HG02970 (cell line): ENCODE results near the gene TMEM131L.
A peak's percentile ranks its signal among the peaks of the same experiment; 100 is the strongest.

Source experiments
- ATAC-seq: cut with Tn5 transposase; IDR thresholded peaks from one replicate; pipeline ENCODE4 v1.9.1; 2021; ENCODE audit warnings: mild to moderate bottlenecking, moderate library complexity, moderate number of reproducible peaks; ENCODE audit not compliant: unreplicated experiment, low FRiP score

TMEM131L gene

DNA sequence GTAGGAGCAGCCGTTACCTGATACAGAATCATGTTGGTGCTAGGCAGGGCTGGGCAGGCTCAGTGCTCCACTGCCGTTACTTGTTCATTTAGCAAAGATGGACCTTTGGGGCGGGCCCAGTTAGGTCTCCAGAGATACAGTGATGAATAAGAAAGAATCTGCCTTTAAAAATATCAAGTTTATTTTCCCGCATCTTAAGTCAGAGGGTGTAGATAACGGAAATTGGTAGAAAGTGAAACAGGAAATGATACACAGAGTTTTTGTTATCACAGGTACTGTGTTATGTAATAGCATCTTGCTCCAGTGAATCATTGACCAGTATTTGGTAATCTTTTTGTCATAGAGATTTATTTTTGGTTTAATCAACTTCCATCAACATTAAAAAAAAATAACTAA is 5.5 kb downstream of the TMEM131L start:
- no peak for ATAC-seq

DNA sequence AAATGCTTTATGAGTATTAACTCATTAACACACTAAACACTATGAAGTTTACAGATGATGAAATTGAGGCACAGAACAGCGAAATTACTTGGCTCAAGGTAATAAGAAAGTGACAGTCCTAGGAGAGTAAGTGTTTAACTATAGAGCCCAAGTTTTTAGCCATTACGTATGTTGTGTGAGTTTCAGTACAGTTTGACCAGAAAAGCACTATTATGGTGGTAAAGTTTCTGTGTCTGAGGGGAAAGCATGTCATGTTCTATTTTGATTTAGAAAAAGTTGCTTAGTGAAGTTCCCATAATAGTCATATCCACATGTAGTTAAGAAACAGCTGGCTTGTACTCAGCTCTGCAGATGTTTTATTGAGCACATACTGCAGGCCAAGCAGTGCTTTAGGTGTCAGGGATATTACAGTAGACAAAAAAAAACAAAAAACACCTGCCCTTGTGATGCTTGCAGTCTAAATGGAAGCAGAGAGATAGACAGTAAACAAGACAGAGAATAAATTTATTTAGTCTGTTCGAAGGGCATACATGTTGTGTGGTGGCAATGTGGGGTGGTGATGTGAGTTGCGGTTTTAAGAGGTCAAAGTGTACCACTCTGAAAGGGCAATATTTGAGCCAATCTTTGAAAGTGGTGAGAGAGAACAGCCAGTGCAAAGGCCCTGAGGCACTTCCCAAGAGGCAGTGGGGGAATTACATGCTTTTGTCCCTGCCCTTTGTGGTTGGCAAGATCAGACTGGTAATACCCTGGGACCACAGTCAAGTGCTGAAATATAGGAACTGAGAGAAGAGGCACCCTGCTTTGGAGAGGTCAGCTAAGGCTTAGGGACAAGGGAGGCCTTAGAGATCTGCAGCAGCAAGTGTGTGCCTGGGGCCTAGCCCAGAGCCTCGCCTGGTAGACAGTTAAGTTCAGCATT is 6.2 kb downstream of the TMEM131L start:
- peak; percentile 28 for ATAC-seq

DNA sequence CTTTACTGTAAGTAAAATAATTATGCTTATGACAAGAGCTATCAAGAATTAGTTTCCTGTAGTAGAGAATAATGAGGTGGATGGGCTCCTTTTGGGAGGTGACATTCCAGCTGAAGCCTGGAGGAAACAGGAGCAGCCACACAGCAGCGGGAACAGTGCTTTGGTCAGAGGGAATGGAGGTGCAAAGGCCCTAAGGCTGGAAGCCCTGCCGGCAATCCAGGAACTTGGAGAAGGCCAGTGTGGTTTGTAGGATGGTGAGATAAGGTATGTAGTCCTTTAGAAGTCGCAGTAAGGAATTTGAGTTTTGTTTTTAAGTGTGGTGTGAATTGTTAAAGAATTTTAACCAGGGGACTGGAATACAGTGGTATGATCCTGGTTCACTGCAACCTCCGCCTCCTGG is 8.1 kb downstream of the TMEM131L start:
- ATAC-seq, result no peak

DNA sequence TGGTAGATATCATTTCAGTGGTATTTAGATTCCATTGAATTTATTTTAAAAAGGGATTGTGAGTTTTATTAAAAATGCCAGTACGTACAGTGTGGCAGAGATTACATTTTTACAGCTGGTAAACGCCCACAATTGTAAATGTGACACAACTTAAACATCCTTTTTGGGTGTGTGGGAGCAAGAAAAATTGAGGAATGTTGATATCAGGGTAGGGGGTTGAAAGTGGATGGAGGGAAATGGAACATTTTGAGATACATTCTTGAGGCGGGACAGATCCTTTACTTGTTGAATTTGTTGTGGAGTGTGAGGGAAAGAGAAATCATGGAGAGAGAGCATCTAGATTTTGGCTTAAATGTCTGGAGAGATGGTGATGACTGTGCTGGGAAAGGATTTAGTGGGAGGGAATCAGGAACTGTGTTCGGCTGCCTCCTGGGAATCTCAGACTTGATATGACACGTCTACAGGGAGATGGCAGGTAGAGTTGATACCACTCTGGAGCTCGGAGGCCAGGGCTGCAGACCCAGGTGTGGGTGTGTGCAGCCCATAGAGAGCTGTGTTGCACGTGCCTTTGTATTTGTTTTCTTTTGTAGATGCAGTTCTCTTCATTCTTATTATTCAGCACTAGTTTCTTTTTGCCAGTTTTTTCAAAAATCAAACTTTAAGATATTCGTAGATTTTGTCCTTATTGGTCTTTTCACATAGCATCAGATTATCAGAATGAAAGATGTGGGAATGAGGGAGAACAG is 10.8 kb downstream of the TMEM131L start:
- no peak for ATAC-seq

DNA sequence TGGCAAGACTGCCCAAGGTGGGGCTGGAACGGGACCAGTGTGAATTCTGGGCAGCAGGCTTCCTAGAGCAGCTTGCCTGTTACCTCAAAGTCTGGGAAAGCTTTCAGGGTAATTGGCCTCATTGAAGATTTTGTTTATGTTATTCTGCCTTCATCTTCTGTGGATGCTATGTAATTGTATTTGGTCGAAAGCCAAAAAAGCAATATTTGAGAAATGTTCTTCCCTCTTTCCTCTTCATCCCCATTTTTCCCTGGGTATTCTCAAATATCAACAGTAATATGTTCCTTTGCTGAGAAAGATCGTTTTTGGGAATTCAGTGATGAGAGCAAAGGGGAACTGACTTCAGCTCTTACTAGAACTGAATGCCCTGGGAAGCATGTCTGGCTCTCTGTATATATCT is 12.9 kb downstream of the TMEM131L start:
- no peak for ATAC-seq

DNA sequence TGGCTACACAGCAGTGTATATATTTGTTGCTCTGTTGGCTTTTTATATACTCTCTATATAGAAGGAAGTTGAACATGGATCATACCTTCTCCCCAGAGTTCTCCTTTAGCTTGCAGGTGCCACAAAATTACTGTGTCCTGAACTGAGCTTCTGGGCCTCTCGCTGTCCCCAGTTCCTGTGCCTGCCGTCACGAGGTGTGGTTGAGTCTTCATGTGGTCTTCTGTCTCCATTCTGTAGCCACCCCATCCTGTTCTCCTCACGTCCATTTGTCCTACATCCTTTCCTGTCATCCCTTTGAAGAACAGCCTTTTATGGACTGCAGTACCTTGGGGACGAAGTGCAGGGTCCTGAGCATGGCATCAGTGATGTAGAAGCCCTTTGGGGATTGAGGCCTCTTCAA is 14.5 kb downstream of the TMEM131L start:
- ATAC-seq, result no peak

DNA sequence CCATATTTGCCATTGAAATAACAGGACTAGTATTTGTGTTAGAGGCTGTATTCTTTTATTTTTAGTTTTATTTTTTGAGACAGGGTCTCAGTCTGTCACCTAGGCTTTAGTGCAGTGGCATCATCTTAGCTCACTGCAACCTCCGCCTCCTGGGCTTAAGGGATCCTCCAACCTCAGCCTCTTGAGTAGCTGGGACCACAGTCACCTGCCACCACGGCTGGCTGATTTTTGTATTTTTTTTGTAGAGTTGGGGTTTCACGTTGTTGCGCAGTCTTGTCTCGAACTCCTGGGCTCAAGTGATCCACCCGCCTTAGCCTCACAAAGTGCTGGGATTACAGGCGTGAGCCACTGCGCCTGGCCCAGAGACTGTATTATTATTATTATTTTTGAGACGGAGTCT is 15.3 kb downstream of the TMEM131L start:
- no peak for ATAC-seq

DNA sequence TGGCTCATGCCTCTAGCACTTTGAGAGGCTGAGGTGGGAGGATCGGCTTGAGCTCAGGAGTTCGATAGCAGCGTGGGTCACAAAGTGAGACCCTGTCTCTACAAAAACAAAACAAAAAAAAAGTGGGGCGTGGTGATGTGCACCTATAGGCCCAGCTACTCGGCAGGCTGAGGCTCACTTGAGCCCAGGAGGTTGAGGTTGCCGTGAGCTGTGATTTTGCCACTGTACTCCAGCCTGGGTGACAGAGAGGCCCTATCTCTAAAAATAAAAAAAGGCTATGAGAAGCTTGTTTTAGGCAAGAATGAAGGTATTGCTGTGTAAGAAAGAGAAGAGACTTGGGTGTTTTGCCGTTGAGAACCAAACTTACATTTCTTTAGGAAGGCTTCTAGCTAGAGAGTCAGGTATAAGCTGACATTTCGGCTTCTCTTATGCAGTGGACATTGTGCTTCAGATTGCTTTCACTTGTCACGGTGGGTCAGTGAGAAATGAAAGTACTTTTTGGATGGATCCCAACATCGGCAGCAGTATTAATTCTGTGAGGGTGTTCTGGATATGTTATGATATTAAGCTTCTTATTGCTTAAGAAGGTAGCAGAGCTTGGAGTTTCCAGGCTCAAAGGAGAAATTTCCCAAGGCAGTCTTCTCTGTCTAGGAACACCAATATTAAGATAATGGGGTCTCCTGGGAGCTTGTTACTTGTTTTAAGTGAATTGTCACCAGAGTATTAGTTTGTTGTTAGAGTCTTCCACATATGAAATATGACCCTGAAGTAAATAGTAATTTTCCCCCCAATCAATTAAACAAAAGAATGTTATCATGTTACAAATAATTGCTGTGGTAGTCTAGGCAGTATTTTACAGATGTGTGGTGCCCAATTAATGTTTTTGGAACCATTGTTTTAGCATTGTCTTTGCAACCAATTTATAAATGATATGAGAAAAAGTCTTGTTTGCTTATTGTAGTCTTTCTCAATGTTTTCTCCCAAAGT is 17.6 kb downstream of the TMEM131L start:
- ATAC-seq, result no peak

DNA sequence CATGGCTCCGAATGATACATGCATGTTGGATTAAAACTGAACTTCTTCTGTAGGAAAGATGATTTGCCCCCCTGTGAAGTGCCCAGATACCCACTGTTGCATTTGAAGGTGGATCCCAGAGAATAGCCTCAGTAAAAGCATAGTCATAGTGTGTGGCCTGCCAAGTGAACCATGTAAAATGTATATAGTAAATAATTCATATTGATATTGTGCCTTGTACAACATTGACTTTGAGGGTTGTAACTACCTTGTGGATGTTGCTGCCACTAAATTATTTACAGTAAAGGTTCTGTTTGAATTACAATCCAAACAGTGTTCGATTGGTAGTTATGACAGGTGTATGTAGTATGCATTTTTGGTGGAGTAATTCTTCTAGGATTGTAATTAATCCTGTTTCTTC is 19.2 kb downstream of the TMEM131L start:
- ATAC-seq, result no peak

DNA sequence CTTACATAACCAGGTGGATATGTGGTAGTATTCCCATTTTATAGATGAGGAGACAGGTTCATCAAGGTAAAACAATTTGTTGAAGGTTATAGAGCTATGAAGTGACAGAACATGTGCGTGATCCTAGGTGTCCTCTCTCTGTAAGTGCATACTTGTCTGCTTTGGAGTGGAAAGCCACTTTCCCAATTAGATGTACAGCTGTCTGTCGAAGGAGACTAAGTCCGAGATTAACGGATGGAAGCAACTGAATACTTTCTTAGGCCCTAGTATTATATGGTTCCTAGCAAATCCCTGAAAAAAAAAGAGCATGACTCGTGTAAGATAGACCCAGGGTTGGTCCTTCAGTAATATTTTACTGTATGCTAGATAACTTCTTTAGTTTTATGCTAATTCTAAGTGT is 19.7 kb downstream of the TMEM131L start:
- no peak for ATAC-seq

DNA sequence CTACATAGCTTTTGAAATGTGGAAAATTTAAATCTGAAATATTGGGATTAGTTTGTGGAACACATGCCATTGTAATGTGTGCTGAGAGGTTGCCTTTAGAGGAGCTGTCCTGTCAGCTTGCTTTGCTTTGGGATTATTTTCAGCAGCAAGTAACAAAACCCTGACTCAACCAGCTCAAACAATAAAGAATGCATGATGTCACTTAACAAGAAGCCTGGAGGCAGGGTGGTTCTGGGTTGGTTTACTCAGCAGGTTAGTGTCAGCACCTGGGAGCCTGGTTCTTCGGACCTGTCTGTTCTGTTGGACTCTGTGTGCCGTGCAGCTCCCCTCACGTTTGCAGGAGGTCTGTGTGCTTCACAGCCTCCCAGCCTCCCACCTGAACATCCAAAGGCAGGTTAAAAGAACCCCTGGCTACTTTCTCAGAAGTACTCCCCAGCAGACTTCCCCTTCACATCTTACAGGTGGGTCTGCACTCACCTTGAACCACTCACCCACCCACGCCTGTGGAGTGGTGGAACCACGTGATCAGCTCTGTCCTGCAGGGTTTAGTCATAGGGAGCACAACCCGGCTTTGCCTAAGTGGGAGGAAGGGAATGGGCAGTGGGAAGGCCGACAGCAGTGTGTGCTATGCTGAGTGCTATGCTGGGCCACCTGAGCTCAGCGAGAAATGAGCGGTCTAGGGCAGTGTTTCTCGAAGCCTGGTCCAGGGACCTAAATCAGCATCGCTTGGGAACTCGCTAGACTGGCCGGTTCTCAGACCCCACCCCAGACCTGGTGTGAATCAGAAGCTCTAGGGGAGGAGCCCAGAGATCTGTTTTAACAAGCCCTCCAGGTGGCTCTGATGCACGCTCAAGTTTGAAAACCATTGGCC is 20.4 kb downstream of the TMEM131L start:
- ATAC-seq, result no peak

DNA sequence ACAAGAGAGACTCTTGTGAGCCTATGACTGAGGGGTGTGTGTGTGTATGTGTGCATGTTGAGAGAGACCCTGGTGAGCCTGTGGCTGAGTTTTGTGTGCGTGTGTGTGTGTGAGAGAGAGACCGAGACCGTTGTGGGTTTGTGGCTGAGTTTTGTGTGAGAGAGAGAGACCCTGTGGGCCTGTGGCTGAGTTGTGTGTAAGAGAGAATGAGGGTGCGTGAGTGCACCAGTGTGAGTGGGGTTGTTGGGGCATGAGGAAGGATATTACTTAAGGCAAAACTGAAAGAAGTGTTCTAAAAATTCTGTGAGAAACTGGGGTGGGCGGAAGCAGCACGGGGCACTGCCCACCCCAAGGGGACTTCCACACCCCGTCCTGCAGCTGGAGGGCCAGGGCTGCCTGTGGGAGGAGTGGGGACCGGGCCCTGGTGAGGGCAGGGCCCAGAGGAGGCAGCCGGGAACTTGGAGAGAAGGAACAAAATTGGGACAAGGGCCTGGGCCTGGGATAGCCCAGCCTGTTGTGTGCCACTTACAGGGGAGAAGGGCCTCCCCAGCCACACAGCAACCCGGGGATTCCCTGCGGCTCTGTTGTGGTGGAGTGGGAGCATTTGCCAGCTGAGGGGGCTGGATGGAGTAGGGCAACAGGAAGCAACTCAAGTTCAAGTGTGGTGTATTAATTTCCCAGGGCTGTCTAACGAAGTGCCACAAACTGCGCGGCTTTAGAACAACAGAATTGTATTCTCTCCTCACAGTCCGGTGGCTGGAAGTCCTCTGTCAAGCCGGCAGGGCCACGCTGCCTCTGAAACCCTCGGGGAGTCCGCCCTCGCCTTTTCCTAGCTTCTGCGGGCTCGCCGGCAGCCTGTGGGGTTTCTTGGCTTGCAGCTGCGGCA is 22.1 kb downstream of the TMEM131L start:
- ATAC-seq, result peak; percentile 42

DNA sequence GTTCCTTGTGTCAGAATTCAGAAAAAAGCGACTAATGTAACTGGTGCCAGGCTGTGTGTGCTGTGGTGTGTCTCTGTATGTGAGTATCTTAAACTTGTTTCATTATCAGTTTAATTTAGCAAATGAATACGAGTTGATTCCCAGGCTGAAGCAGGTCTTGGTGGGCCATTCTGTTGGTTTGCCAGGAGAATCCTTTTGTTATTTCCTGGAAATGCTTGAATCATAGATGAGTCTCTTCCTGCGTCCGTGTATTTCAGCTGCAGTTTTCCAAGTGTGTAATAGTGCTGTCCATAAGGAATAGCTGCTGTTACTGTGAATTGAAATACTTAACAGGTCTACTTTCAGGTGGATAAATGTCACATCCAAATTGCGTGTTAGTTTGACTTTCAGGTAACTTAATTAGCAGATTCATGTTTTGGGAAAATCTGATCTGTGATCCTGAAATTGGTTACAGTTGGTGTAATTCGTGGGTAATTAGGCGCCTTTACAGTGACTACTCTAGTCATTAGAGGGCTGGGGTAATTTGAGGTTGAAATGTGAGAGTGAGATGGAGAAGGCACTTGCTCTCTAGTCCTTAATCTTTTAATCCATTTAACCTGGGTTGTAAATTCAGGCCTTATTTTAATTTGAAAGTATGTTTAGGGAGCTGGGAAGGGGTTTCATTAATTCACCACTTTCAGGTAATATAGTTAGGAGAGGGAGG is 23.8 kb downstream of the TMEM131L start:
- ATAC-seq, result no peak

DNA sequence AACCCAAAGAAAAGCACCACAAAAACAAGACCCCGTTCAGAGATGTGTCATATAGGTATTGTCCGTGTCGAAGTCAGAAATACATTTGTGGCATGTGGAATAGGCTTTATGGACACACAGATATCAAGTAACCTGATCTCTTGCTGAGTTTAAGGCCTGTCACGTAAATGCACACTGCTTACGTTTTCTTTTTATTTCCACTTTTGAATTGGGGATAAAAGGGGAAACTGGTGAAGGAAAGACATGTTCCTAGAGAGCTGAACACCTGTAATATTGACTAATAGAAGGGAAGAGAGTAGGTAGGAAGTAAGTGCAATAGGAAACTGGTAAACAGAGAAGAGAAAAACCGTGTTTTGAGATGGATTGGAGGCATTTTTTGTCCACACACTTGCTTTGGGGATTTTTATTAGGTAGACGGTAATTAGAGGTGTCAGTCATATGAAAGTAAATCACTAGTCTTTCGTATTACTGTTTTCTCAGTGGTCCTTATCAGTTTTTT is 24.9 kb downstream of the TMEM131L start:
- no peak for ATAC-seq

DNA sequence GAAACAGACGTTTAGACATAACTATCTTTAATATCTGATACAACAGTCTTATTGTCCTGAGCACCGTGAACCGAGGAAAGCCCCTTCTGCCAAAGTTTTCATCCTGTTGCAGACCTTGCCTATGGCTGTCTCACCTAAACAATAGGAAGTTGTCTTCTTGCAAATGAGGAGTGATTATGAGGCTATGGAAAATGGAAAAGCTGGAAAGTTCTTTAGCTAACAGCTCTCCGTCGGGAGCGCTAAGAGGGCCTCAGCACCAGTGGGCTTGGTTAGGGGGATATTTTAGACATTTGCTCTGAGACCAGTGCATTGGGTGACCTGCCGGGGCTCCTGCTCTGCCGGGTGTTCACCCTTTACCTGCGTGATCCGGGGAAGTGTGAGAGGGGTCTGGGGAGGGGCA is 28.4 kb downstream of the TMEM131L start:
- ATAC-seq, result no peak

DNA sequence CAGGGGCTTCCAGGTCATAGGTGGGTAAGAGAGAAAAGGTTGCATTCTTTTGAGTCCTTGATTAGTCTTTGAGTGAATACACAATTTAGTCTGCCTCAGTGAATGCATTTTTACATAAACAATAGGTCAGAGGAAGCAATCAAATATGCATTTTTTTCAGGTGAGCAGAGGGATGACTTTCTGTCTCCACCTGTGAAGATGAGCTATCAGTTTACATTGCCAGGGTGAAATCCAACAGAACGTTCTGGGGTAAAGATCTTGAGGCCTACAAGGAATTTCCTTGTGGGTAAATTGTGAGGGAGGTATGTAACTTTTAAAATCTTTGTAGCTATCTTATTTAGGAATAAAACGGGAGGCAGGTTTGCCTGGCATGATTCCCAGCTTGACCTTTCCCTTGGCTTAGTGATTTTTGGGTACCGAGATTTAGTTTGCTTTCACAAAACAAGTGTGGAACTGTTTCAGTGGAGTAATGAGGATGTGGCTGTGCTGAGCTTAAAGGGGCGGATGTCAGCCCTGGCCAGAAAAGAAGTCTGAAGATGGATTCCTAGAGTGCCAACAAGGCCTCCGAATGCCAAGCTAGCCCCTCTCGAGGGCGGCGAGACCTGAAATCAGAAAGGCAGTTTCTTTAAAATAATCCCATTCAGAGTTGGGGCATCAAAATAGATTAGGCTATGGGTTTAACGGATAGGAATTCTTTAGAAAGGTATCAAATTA is 29.5 kb downstream of the TMEM131L start:
- no peak for ATAC-seq

DNA sequence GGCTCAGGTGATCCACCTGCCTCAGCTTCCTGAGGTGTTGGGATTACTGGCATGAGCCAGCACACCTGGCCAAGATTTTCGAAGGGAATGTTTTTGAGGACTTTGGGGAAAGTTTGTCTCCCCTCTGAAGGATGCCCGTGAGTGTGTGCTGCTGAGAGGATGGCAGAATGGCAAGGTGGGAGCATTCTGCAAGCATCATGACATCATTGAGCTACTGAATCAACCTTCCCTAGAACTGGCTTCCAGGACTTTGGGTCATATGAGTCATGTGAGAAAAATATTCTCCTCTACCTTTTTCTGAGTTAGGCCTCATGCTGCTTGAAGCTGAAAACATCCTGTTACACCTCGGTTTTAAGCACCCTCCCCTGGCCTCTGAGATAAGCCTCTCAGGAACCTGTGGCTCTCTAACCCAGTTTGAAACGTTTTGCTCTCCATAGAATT is 31.0 kb downstream of the TMEM131L start:
- no peak for ATAC-seq
